Melanocyte of skin (primary cell): ENCODE data around the gene LGALS3BP. TPM values are rescaled to one million over a fixed set of nuclear protein-coding genes. Genes with fewer than 3 reads are reported as not detected.

Experiments
- total RNA-seq, 2 donors: library from RNA; depleted of rRNA; stranded (reverse); fragments of >200 nt; gene quantifications; 2 replicates each; pipeline ENCODE4 v1.2.3, GENCODE V29; 2012

The LGALS3BP gene
- 1,000 to 10,000 TPM; 1,265 to 1,597 TPM for total RNA-seq

DNA sequence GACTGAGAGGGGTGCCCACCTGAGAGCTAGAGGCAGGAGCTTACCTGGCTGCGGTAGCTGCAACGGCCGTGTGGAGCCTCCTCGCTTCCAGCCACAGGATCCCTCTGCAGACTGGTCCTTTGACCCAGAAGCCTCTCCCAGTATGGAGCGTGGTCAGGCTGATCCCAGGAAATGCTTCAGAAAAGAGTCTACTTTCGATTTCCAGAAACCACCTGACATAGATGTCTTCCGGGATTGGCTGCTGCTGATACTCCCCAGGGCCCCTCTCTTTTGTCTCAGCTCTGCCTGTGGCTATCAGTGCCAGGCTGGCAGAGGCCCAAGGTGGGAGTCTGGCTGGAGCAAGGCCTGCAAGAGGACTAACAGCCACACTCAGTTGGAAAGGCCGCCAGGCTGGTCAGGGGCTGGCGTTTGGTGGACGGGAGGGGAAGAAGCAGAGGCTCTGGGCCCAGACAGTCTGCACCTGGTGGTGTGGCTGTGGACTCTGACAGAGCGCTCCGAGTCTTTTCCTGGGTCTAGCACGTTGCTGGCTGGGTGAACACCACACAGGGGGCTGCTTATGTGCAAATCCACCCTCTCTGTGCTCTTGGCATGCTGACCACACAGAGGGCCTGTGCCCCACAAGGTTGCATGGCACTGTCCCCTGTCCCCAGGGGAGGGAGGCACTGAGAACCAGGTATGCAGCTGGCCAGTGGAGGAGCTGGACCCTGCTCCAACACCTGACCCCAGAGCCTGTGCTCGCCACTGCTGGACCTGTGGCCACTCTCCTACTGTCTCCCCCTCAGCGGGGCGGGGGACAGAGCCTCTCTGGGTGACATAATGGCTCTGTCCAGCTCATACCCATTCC is at the start of gene LGALS3BP:
Gene LGALS3BP, minus strand, starts transcription at position 144 of the 844 bp plus-strand sequence. CDS start 2,732 bp downstream, outside the sequence.

DNA sequence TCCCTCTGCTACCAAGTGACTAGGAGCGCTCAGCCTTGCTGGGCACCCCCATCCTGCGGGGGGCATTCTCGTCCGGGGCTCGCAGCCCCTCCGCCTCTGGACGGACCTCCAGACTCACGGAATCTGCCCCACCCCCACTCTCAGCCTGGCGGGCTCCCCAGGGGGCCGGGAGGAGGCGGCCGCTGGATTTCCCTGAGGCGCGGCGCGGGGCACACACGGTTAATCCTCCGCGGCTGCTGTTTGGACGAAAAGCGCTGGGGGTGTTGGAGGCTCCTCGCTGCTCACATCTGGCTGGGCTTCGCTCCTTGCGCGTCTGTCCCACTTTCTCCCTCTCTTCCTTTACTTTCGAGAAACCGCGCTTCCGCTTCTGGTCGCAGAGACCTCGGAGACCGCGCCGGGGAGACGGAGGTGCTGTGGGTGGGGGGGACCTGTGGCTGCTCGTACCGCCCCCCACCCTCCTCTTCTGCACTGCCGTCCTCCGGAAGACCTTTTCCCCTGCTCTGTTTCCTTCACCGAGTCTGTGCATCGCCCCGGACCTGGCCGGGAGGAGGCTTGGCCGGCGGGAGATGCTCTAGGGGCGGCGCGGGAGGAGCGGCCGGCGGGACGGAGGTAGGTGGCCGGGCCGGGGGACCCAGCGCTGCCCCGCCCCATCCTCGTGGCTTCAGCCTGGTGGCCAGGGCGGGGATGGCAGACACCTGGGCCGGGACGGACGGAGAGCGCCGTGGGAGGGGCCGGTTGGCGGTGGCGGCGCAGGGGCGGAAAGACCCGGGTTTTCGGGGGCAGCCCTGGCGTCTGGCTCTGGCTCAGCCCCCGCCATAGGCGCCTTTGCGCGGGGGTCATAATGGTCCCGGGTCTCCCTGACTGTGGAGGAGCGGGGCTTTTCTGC is 44.4 kb upstream of the LGALS3BP start, which contains the start of gene C1QTNF1:
Gene C1QTNF1, plus strand, starts transcription at position 284 of the 886 bp plus-strand sequence. CDS start 19,800 bp downstream, outside the sequence.

DNA sequence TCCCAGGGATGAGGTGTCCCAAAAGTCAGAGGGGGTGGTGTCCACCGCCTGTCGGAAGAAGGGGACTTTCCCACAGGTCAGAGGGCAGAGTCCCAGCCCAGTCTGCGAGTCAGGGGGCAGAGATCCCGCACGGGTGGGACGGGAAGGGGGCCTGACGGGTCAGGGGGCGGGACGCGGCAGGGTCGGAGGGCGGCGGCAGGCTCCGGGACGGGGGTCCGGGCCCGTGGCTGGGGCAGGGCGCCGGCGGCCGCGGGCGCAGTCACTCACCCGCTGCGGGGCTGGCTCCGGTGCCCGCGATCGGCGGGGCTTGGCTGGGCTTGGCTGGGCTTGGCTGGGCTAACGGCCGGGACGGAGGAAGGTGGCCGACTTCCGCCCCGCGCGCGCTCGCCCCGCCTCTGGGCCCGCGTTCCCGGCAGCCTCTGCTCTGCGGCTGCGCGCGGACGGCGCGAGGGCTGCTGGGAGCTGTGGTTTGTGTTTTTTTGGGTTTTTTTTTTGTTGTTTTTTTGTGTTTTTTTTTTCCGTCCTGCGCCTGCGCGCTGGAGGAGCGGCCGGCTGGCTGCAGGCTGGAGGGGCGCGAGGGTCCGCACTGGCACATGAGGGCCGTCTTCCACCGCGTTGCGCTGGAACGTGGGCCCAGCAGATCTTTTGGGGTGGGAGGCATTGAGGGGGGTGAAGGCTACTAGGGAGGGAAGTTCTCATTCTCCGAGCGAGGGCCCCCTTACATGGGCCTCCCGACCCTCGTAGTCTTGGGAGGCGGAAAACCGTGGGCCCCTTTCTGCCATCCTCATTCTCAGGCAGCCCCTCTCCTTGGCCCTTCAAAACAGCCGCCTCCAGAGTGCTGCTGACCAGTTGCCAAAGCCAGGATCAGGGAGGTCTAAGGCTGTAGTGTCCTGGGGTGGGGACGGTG is 29.9 kb upstream of the LGALS3BP start, which contains the start of gene CANT1:
Gene CANT1, minus strand, starts transcription at position 368 of the 907 bp plus-strand sequence. CDS start 12,142 bp downstream, outside the sequence.

DNA sequence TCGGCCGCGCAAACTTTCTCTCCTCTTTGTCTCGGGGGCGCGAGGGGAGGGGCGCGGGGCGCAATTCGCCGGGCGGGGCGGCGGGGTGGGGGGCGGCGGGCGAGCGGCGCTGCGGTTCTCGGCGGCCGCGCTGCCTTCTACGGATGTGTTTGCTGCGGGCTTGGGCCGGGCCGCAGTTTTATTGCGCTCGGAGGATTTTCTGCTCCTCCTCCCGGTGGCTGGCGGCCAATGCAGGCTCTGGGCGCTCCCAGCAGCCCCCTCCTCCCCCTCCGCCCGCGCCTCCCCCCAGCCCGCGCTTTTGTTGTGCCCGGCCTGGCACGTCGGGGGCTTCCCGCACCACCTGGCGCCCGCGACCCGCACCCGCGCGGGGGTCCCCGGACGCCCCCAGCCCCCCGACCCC is 54.5 kb downstream of the LGALS3BP start, which contains the start of gene TIMP2:
Gene TIMP2, minus strand, starts transcription at position 154 of the 400 bp plus-strand sequence. CDS start 299 bp downstream, outside the sequence.

Other genes starting within 250 kb of the LGALS3BP start
- gene CYTH1, start 197.7 kb downstream of the LGALS3BP start, total RNA-seq: 10 to 100 TPM; 16.5 to 17.0 TPM
- 10 to 100 TPM; 47.6 to 48.5 TPM for gene USP36, start 139.1 kb downstream of the LGALS3BP start, total RNA-seq
- gene CEP295NL, start 76.7 kb downstream of the LGALS3BP start, total RNA-seq: 1 to 10 TPM; 3.4 to 4.7 TPM
- gene TIMP2, start 54.5 kb downstream of the LGALS3BP start, total RNA-seq: 100 to 1,000 TPM; 184 to 188 TPM
- gene CANT1, start 29.8 kb upstream of the LGALS3BP start, total RNA-seq: 10 to 100 TPM; 35.8 to 52.0 TPM
- gene C1QTNF1, start 44.2 kb upstream of the LGALS3BP start, total RNA-seq: 10 to 100 TPM; 14.3 to 24.8 TPM
- gene ENGASE, start 94.9 kb upstream of the LGALS3BP start, total RNA-seq: 10 to 100 TPM in 1 of 2 donors, 1 to 10 TPM in 1; 8.3 to 11.0 TPM